Stimulated activated CD4-positive, alpha-beta T cell treated with anti-CD3 and anti-CD28 coated beads, Interleukin-2, amount 100 ng/mL, for 4 hours (primary cell): Measurements from ENCODE around the gene POLR2I.
"Not testable (repeated sequence)": the region's sequence is repeated elsewhere in the genome, so short reads cannot be mapped to it uniquely, and the experiment has no call there.

ENCODE experiments used
- DNase-seq: peaks from one replicate; pipeline ENCODE4 v3.0.0-alpha.2; 2020; ENCODE audit warnings: low read depth

POLR2I gene

DNA sequence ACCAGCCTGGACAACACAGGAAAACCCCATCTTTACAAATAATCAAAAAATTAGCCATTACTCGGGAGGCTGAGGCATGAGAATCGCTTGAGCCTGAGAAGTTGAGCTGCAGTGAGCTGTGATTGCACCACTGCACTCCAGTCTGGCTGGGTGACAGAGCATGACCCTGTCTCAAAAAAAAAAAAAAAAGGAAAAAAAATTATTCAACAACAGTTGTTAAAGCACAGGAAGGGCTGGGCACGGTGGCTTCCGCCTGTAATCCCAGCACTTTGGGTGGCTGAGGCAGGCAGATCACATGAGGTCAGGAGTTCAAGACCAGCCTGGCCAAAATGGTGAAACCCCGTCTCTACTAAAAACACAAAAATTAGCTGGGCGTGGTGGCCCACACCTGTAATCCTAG is 16.5 kb upstream of the POLR2I start:
- DNase-seq: not testable (repeated sequence)

DNA sequence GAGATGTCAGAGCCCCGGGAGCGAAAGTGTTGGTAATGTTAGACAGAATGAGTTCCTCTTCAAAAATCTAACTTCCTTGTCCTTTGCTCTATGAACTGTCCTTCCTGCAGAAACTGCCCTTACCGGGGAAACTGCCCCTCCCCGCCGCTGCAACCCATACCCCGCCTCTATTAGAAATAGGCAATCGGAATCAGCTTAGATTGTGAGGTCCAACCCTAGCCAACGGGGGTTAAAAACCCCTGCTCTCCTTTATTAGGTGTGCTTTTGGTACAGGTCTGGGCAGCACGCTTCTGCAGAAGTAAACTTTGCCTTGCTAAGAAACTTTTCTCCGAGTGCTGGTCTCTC is 13.7 kb upstream of the POLR2I start:
- DNase-seq: no peak

DNA sequence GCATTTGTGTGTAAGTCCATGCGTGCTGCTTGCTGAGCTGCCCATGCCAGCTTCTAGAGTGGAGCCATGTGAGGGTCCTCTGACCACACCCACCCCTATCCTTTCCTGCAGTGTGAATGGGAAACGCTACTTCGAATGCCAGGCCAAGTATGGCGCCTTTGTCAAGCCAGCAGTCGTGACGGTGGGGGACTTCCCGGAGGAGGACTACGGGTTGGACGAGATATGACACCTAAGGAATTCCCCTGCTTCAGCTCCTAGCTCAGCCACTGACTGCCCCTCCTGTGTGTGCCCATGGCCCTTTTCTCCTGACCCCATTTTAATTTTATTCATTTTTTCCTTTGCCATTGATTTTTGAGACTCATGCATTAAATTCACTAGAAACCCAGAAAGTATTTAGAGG is 10.9 kb upstream of the POLR2I start:
- no peak for DNase-seq

DNA sequence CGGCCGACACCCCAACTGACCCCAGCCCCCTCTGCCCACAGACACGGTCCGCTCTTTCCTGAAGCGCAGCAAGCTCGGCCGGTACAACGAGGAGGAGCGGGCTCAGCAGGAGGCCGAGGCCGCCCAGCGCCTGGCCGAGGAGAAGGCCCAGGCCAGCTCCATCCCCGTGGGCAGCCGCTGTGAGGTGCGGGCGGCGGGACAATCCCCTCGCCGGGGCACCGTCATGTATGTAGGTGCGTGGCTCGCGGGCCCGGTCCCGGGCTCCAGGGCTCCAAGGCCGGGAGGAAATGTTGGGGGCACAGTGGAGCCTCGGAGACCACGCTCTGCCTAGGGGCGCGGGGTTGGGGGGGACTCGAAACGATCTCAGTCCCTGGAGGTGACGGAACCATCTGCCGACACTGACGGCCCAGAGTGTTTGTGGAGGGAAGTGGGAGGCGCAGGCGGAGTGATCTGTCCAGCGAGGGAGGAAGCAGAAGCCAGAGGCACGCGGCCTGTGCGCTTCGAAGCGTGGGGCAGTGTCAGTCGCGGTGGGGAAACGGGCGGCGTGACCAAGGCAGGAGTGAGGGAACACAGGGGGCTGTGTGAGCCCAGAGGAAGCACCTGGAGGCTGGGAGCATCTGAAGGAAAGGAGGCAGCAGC is 6.9 kb upstream of the POLR2I start:
- no peak for DNase-seq

DNA sequence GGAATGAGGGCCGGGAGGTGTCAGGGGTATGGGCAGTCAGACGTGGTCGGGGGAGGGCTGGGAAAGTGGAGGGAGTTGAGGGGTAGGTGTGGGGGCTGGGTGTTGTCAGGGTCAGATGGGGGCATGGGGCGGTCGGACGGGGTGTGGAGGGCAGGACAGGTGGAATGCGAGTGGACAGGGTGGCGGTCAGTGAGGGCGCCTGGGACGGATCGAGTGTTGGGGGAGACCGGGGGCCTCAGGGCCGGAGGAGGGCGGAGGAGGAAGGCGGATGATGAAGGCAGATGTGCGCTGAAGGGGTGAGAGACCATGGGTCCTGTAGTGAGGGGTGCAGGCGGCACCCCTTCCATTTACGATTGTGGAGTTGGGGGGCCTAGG is 6.3 kb upstream of the POLR2I start:
- DNase-seq: no peak

DNA sequence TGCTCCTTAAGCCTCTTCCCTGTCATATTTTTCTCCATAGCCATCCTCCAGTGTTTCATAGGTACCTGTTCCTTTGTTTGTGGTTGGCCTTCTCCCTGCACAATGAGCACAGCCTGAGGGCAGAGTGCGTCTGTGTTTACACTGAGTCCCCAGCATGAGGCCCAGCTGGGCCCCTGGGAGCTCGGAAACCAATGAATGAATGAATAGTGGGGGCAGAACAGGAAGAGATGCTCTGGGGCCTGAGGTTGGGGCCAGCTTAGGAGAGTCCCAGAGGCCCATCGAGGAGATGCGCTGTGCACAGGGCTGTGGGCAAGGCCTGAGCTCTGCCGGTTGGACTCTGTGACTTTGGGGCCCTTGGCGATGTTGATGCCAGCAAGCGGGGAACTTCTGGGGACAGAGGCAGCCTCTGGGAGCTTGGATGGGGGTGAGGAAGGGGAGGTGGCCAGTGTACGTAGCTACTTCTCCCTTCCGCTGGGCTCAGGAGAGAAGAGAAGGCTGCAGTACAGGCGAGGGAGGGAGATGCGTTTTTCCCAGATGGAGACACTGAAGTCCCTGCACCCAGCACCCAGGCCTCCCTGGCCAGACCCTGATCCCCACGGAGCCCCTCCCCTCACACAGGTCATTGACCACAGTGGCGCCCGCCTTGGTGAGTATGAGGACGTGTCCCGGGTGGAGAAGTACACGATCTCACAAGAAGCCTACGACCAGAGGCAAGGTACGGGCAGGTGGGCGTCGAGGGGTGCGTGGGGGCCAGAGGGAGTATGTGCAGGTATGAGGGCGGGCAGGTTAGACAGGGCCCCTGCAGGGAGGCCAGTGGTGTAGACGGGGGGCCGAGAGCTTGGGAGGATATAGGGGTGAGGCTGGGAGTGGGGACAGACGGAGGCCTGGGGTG is 5.7 kb upstream of the POLR2I start:
- DNase-seq: no peak

DNA sequence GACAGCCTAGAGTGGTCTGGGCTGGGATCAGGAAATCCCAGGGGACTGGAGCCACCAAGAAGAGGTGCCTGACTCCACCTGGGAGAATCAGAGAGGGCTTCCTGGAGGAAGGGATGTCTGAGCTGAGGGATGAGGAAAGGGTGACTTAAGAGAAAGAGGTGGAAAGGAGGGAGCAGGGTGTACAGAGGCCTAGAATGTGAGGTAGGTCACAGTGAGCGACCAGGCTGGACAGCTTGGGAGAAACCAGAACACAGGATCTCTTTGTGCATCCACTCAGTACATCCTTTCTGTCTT is 1.6 kb upstream of the POLR2I start:
- no peak for DNase-seq

DNA sequence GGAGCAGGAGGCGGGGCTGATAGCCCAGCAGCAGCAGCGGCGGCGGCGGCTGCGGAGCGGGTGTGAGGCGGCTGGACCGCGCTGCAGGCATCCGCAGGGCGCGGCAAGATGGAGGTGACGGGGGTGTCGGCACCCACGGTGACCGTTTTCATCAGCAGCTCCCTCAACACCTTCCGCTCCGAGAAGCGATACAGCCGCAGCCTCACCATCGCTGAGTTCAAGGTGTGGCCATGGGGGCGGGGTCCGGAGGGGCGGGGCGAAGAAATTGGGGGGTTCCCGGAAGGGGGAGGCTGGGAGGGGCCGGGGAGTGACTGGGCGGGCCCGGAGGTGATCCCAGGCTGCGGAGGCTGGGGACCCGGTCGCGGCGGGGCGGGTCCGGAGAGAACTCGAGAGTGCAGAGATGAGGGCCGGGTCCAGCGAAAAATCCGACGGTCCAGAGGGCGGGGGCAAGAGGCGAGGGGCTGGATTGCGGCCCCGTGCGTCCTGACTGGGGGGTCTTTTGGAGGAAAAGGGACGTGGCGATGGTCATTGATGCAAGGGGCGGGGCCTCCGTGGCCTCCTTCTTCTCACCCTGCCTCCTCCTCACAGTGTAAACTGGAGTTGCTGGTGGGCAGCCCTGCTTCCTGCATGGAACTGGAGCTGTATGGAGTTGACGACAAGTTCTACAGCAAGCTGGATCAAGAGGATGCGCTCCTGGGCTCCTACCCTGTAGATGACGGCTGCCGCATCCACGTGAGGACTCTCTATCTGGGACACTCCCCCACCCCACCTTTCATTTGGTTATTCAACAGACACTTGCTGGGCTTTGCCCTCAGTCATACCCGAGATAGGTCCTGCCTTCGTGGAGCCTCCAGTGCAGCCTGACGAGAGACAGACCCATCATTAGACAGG is 1.0 kb upstream of the POLR2I start, which contains the start of gene TBCB:
TSS of gene TBCB (plus strand) at position 16 of the 891 bp plus-strand sequence. CDS start at position 109, 93 bp downstream.
- peak; percentile 87 for DNase-seq

DNA sequence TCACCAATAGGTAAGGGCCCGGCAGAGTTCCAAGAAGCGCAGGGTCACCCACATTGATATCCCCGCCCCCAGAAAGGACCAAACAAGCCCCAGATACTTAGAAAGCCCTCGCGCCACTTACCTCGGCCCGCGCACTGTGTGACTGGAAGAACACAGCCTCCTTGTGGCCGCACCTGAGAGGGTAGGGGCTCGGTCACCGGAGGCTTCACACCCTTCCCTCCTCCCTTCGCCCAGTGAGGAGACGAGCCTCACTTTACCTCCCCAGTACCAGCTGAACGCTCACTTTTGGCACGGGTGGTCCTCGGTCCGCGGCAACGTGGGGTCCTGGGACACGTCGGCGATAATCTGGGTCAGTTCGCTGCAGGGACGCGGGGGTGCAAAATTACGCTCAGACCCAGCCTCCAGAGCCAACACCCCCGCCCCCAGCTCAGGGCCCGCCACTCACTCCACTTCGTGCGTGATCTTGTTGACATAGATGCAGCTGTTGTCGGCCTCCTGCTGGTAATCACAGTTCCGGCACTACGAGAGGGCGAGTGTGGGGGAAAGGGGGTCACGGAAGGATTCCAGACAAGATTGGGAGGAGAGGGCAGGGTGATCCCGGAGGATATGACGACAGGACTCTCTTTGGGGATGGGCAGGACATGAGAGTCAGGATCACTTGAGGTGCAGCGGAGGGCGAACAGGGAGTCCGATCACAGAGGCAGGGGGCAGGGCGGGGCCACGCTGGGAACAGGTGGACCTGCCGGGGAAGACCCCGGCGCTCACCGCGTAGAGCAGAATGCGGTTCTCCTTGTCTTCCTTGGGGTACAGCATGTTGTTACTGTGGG is 568 bp downstream of the POLR2I start:
- DNase-seq: no peak

DNA sequence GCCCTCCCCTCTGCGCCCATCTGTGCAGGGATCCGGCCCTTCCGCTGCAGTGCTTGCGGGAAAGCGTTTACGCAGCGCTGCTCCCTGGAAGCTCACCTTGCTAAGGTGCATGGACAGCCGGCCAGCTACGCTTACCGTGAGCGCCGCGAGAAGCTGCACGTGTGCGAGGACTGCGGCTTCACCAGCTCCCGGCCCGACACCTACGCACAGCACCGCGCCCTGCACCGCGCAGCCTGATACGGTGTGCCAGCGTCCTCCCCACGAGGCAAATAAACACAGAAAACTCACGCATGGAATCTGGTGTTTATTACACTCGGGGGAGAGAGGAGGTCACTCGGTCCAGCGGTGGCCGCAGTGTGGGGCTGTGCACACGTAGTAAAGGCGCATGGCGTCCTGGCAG is 1.2 kb downstream of the POLR2I start:
- DNase-seq: no peak

DNA sequence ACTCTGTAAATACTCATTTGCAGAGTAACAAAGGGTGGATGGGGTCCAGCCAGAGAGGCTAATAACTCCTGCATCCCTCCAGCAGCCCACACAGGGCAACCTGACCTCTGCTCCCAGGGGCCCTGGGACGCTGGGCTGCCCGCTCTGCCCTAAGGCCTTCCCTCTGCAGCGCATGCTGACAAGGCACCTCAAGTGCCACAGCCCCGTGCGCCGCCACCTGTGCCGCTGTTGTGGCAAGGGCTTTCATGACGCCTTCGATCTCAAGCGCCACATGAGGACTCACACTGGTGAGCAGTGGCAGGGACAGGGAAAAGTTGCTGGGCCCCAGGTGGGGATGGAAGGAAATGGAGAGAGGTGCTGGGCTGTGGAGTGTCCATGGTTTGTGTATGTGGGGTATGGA is 2.0 kb downstream of the POLR2I start:
- no peak for DNase-seq

DNA sequence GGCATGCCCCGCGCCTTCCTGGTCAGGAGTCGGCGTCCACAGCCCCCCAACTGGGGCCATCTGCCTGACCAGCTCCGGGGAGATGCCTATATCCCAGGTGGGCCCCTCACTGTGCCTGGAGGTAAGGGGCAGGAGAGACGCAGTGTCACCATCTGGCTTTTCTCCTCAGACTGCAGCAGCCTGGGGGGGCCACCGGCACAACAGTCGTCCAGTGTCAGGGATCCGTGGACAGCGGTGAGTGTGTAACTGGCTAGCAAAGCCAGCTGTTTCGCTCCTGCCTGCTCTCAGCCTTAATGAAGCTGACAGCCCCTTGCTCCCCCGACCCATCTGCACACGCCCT is 3.5 kb downstream of the POLR2I start:
- DNase-seq: no peak

DNA sequence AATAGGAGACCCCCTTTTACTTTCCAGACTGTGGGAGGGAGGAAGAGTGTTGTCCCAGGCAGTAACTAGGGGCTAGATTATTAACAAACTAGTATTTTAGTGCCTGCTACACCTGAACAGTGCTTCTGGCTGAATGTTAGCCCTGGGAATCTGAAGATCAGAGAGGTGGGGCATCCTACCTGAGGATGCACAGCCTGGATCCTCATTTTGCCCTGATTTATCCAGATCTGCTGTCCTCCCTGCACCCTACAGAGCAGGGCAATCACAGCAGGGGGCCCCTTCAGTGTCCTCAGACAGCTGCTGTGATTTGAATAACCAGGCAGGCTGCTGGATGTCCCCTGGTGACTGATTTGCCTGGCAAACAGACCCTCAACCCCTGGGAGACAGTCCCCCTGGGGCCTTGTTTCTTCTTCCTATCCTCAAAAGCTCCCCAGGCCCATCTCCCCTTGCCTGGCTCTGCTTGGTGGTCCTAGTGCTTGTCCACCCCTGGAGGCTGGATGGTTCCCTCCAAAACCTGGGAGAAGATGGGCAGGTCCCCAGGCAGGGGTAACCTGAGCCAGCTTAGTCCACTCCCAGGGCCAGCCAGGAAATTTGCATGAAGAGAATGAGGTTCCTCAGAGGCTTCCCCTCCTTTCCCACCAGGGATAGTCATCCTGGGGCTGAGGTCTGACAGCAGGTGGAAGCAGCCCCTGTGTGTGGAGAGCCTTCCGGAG is 4.0 kb downstream of the POLR2I start, which contains the start of gene OVOL3:
TSS of gene OVOL3 (plus strand) at position 657 of the 713 bp plus-strand sequence. CDS start 60 bp downstream, outside the sequence.
- DNase-seq: no peak

DNA sequence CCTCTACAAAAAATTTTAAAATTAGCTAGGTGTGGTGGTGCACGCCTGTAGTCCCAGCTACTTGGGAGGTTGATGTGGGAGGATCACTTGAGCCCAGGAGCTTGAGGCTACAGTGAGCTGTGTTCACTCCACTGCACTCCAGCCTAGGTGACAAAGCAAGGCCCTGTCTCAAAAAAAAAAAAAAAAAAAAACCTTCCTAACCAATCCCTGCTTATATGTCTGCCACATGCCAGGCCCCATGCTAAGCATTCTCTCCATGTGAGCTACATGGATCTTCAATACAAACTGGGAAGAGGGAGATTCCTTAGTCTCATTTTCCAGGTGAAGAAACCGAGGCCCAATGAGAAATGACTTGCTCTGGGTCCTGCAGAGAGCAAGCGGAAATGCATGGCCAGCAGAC is 6.0 kb downstream of the POLR2I start:
- no peak for DNase-seq

DNA sequence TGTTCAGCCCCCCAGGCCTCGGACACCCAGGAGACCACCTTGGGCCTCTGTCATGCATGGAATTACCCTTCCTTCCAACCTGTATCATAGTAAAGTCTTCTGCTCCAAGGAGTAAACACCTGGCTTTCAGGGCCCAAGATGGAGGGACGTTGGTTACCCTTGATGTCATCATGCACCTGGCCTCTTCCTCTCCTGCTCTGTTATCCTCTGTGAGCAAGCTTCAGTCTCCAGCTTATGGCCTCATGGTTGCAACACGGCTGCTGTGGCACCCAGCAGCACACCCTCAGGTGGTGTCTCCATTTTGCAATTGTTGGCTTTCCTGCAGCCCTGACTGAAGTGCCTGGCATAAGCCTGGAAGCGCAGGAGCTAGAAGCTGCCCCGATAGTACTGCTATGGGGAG is 7.7 kb downstream of the POLR2I start:
- DNase-seq: no peak

DNA sequence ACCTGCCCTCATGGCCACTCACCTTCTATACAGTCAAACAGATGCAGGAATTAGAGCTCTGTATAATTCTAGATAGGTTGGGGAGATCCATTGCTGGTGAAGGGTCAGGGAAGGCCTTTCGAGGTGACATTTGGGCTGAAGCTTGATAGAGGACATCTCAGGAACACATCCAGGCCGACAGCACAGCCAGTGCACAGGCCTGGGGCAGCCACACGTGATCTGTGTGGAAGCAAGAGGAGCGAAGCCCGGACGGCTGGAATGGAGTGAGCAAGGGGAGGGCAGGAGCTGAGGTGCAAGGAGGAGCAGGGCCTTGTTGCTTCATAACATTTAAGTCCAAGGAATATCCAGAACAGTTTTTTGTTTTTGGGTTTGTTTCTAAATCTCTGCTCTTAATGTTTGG is 8.2 kb downstream of the POLR2I start:
- no peak for DNase-seq

DNA sequence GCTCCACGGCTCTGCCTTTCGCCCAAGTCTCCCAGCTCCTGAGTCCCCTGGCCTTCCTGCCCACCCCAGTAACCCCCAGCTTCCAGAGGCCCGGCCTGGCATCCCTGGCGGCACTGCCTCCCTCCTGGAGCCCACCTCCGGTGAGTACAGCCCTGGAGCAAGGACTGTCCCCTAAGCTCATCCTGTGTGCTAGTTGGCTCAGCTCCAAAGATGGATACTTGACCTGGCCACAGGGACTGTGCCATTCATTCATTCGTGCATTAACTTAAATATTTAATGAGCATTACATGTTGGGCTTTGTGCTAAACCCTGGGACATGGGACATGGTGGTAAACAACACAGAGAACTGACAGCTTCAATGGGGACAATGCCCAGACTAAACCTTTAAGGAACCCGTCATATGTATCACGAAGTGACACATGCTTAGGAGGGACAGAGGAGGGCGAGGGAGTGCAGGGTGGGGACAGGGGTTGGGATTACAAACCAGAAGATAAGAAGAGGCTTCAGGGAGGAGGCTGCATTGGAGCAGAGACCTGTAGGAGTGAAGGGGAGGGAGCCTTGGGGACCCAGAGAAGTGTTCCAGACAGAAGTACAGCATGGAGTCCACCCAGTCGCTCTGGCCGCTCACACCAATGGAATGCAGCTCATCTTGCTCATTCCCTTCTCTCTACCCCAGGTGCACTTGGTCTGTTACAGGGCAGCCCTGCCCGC is 10.7 kb downstream of the POLR2I start:
- no peak for DNase-seq

DNA sequence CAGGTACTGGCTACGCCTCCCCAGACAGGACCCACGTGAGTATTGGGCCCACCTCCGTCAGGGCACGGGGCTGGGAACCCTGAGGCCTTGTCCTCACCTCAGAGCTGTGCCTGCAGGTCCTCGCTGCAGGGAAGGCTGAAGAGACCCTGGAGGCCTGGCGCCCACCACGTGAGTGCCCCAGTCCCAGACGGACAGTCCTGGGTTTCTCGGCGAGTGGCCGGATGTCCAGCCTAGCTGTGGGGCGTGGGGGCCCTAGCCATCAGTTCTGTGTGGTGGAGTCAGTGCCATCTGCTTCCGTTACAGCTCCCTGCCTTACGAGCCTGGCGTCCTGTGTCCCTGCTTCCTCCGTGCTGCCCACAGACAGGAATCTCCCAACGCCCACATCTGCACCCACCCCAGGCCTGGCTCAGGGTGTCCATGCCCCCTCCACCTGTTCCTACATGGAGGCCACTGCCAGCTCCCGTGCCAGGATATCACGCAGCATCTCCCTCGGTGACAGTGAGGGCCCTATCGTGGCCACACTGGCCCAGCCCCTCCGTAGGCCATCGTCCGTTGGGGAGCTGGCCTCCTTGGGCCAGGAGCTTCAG is 11.5 kb downstream of the POLR2I start:
- DNase-seq: no peak

DNA sequence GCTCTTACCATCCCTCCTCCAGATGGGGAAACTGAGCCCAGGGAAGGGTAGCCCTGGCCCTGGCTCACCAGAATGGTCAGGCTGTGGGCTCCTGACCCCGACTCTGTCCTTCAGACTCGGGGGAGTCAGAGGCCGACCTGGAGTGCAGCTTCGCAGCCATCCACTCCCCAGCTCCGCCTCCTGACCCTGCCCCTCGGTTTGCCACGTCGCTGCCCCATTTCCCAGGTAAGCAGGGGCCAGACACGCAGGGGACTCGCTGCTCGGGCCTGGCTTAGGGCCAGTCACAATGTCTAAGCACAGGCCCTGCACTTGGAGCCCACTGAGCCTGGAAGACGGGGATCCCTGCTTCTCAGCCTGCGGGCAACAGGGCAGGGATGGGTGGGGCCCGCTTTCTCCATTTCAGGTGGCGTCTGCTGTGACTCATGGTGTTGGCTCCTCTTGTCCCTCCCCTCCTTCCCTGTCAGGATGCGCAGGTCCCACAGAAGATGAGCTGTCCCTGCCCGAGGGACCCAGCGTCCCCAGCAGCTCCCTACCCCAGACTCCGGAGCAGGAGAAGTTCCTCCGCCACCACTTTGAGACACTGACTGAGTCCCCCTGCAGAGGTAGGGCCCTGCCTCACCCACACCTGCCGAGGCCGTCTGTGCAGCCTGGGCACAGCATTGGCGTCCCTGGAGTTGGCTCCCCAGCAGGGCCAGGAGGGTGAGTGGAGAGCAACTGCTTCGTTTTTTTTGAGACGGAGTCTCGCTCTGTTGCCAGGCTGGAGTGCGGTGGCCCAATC is 12.9 kb downstream of the POLR2I start:
- no peak for DNase-seq

DNA sequence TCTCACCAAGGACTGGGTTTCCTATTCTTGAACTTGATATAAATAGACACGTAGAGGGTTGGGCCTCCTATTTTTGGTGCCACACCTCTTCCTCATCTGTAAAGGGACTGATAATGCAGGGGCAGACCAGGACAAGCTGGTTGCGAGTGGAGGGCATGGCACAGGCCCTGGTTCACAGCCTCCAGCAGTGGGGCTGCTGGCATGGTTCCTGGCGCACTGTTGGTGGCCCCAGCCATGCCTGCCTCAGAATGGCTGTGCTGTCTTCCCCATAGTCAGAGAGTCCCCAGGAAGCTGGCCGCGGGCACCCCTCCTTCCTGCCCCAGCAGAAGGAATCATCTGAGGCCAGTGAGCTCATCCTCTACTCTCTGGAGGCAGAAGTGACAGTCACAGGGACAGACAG is 14.2 kb downstream of the POLR2I start:
- no peak for DNase-seq
